ENCODE data around the gene PSD2.

GRCh38 chr5:139870677-139871076 is 75.1 kb downstream of the PSD2 start:
- TF ChIP-seq CTCF (IDR thresholded peaks at IDR 0.05) (no peak), EZH2 (IDR thresholded peaks at IDR 0.05; ENCODE audit: borderline replicate concordance, insufficient read depth, low read depth, low read length, poor library complexity, severe bottlenecking) (no peak)
